SK-N-SH treated with all-trans-retinoic acid at 6 μM for 48 hours (cell line): ENCODE measurements around the gene SORL1.

Experiments
- BACH2 ChIP-seq: fragments of 250-450 bp; sonication (Bioruptor Pico); IDR thresholded peaks from 2 replicates; pipeline ENCODE4 v1.9.0; 2021; ENCODE audit warnings: mild to moderate bottlenecking, borderline replicate concordance
- ESRRG ChIP-seq: fragments of 250-450 bp; sonication (Bioruptor Pico); IDR thresholded peaks from 2 replicates; pipeline ENCODE4 v1.6.1; 2021; ENCODE audit warnings: mild to moderate bottlenecking
- TCF4 ChIP-seq: fragments of 250-450 bp; sonication (Bioruptor Pico); IDR thresholded peaks from 2 replicates; pipeline ENCODE4 v1.8.0; 2021; ENCODE audit warnings: mild to moderate bottlenecking, moderate library complexity, borderline replicate concordance
- ZC3H10 ChIP-seq: fragments of 250-450 bp; sonication (Bioruptor Pico); IDR thresholded peaks from 2 replicates; pipeline ENCODE4 v1.5.1; 2021; ENCODE audit warnings: mild to moderate bottlenecking, moderate library complexity
- ZFP30 ChIP-seq: fragments of 450-650 bp; formaldehyde crosslinking; IDR thresholded peaks from 2 replicates; pipeline ENCODE4 v1.5.0; 2022; ENCODE audit warnings: mild to moderate bottlenecking, moderate library complexity
- ZNF8 ChIP-seq: fragments of 450-650 bp; formaldehyde crosslinking; IDR thresholded peaks from 2 replicates; pipeline ENCODE4 v1.5.0; 2020; ENCODE audit warnings: mild to moderate bottlenecking, moderate library complexity
- TF ChIP-seq, protein P1 (sequence below): fragments of 250-450 bp; sonication (Bioruptor Pico); IDR thresholded peaks from 2 replicates; pipeline ENCODE4 v1.8.0; 2020; ENCODE audit warnings: mild to moderate bottlenecking, moderate library complexity, borderline replicate concordance

DNA sequence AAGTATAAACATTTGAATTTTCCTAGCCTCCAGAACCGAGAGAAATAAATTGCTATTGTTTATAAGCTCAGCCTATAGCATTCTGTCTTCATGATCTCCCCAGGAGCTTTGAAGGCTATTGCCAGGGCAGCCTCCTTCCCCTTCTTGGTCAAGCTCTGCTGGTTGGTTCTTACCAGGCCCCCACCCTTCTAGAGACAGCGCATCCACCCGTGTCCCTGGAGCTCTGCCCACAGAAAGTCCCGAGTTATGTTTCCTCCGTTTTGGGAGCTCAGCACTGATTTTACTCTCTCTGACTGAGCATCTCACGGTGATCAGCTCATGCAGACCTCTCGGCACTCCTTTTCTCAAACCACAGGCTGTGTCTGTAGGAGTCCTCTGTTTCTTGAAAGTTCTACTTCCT, 124.4 kb downstream of the SORL1 start:
- TF ChIP-seq BACH2 (CRISPR knock-in tag) (no peak), ZC3H10 (CRISPR knock-in tag) (no peak), ZFP30 (CRISPR knock-in tag) (no peak), TCF4 (CRISPR knock-in tag) (no peak), ZNF8 (no peak), ESRRG (no peak)
- TF ChIP-seq, protein P1, sequence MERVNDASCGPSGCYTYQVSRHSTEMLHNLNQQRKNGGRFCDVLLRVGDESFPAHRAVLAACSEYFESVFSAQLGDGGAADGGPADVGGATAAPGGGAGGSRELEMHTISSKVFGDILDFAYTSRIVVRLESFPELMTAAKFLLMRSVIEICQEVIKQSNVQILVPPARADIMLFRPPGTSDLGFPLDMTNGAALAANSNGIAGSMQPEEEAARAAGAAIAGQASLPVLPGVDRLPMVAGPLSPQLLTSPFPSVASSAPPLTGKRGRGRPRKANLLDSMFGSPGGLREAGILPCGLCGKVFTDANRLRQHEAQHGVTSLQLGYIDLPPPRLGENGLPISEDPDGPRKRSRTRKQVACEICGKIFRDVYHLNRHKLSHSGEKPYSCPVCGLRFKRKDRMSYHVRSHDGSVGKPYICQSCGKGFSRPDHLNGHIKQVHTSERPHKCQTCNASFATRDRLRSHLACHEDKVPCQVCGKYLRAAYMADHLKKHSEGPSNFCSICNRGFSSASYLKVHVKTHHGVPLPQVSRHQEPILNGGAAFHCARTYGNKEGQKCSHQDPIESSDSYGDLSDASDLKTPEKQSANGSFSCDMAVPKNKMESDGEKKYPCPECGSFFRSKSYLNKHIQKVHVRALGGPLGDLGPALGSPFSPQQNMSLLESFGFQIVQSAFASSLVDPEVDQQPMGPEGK (CRISPR knock-in tag), result no peak
